Progenitor cell of endocrine pancreas (in vitro differentiated cells): ENCODE measurements around the gene PPIL6. TPM values are rescaled to one million over a fixed set of nuclear protein-coding genes. Genes with fewer than 3 reads are reported as not detected.

Experiments used
- DNase-seq: peaks from one replicate; pipeline ENCODE4 v3.0.0; 2021; ENCODE audit warnings: low spot score; ENCODE audit not compliant: unreplicated experiment
- H3K27ac Mint-ChIP-seq: 2 replicates; pipeline ENCODE4 v1.8.0; 2021; ENCODE audit warnings: mild to moderate bottlenecking, moderate library complexity, mixed read lengths
- H3K27me3 Mint-ChIP-seq: 2 replicates; pipeline ENCODE4 v1.8.0; 2021; ENCODE audit warnings: mixed read lengths
- H3K36me3 Mint-ChIP-seq: 2 replicates; pipeline ENCODE4 v1.8.0; 2022; ENCODE audit warnings: mixed read lengths; ENCODE audit not compliant: insufficient read depth
- H3K4me1 Mint-ChIP-seq: 2 replicates; pipeline ENCODE4 v1.8.0; 2021; ENCODE audit warnings: low read depth, mixed read lengths
- H3K4me3 Mint-ChIP-seq: 2 replicates; pipeline ENCODE4 v1.8.0; 2021; ENCODE audit warnings: low read depth, mild to moderate bottlenecking, moderate library complexity, mixed read lengths
- H3K9me3 Mint-ChIP-seq: 2 replicates; pipeline ENCODE4 v1.8.0; 2021; ENCODE audit warnings: low read depth, mixed read lengths
- CTCF ChIP-seq: fragments of 200-600 bp; sonication (generic); IDR thresholded peaks from one replicate; pipeline ENCODE4 v1.5.0; 2021; ENCODE audit warnings: antibody characterized with exemption, mild to moderate bottlenecking; ENCODE audit not compliant: unreplicated experiment
- total RNA-seq: library from RNA; stranded (reverse); gene quantifications from 2 replicates; pipeline ENCODE4 v1.2.1, GENCODE V29; 2021

The PPIL6 gene
- total RNA-seq, 1 donor from 2014 or later, result 7.9 TPM

GRCh38 chr6:109477725-109478124 lies 37.3 kb upstream of the PPIL6 start:
- Mint-ChIP-seq H3K36me3 (peaks cover 38% of the 10 kb centered on the region), H3K27me3 (no peaks in the 10 kb centered on the region), H3K4me3 (peak overlapping the region; percentile 45), H3K4me1 (peaks cover 54% of the 10 kb centered on the region), H3K9me3 (no peaks in the 10 kb centered on the region), H3K27ac (peak overlapping the region; percentile 97)
- DNase-seq, result no peak
- no peak for TF ChIP-seq CTCF

GRCh38 chr6:109477184-109477583 lies 36.8 kb upstream of the PPIL6 start:
- peaks cover 52% of the 10 kb centered on the region for H3K4me1 Mint-ChIP-seq

GRCh38 chr6:109475625-109476024 lies 35.2 kb upstream of the PPIL6 start:
- no peak for TF ChIP-seq CTCF
- no peak for DNase-seq
- Mint-ChIP-seq H3K27ac (no peak overlapping the region), H3K4me3 (no peak overlapping the region), H3K9me3 (no peaks in the 10 kb centered on the region), H3K36me3 (peaks cover 38% of the 10 kb centered on the region), H3K27me3 (no peaks in the 10 kb centered on the region), H3K4me1 (peaks cover 39% of the 10 kb centered on the region)

More at GRCh38 chr6:109477184-109477583, 36.8 kb upstream of the PPIL6 start:
- no peaks in the 10 kb centered on the region for H3K27me3 Mint-ChIP-seq
- peak overlapping the region; percentile 97 for H3K27ac Mint-ChIP-seq
- DNase-seq, result no peak
- TF ChIP-seq CTCF, result no peak
- H3K9me3 Mint-ChIP-seq, result no peaks in the 10 kb centered on the region
- peak overlapping the region; percentile 45 for H3K4me3 Mint-ChIP-seq
- peaks cover 41% of the 10 kb centered on the region for H3K36me3 Mint-ChIP-seq

GRCh38 chr6:109474995-109475394 lies 34.6 kb upstream of the PPIL6 start:
- Mint-ChIP-seq H3K27ac (no peak overlapping the region), H3K4me1 (peaks cover 35% of the 10 kb centered on the region), H3K4me3 (no peak overlapping the region), H3K9me3 (no peaks in the 10 kb centered on the region), H3K36me3 (peaks cover 35% of the 10 kb centered on the region), H3K27me3 (no peaks in the 10 kb centered on the region)
- no peak for DNase-seq
- no peak for TF ChIP-seq CTCF

GRCh38 chr6:109473120-109473519 lies 32.7 kb upstream of the PPIL6 start:
- TF ChIP-seq CTCF, result no peak
- Mint-ChIP-seq H3K9me3 (no peaks in the 10 kb centered on the region), H3K27me3 (no peaks in the 10 kb centered on the region), H3K27ac (no peak overlapping the region), H3K4me3 (no peak overlapping the region), H3K36me3 (peaks cover 35% of the 10 kb centered on the region), H3K4me1 (peaks cover 20% of the 10 kb centered on the region)
- no peak for DNase-seq
